ENCODE data around the gene BBS12. TPM values are rescaled to one million over a fixed set of nuclear protein-coding genes. Genes with fewer than 3 reads are reported as not detected.
A peak's percentile ranks its signal among the peaks of the same experiment; 100 is the strongest.

BBS12 gene
- total and polyA plus RNA-seq, 2 donors (not counting 1 experiment from before 2014, with no cell fraction given), result 3.6 to 8.4 TPM

DNA sequence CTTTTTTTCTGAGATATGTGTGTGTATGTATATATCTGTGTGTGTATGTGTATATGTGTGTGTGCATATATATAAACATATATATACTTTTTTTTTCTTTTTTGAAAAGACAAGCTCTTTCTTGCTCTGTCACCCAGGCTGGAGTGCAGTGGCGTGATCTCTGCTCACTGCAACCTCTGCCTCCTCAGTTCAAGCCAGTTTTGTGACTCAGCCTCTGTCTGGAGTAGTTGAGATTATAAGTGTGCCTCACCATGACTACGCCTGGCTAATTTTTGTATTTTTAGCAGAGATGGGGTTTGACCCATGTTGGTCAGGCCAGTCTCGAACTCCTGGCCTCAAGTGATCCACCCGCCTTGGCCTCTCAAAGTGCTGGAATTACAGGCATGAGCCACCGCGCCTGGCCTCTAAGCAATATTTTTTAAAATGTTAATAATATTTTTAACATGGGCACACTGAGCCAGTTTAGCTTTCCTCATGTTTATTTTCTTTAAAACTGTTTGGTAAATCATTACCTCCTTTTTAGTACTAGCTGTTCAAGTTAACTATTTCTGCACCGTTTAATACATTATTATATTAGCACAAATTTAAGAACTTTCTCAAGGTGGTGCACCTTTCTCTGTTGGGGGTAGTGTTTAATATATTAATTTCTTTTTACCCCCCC lies 33.3 kb downstream of the BBS12 start:
- no peaks in the 10 kb centered on the region for H3K9me3 ChIP-seq (ENCODE audit: control insufficient read depth, insufficient read depth, low read depth, low read length)
- H3K27me3 ChIP-seq (ENCODE audit: control insufficient read depth, insufficient read depth, low read length), result no peaks in the 10 kb centered on the region
- H3K79me2 ChIP-seq (ENCODE audit: control insufficient read depth, insufficient read depth, low read length), result no peaks in the 10 kb centered on the region
- H3K36me3 ChIP-seq (ENCODE audit: control insufficient read depth, insufficient read depth, low read length), result no peaks in the 10 kb centered on the region
- H3K4me1 ChIP-seq (ENCODE audit: control insufficient read depth, extremely low read depth, insufficient read depth, low read length), result peaks cover 4% of the 10 kb centered on the region
- no peak overlapping the region for H2AFZ ChIP-seq (ENCODE audit: low read length)
- no peak overlapping the region for H3K4me3 ChIP-seq (replicated peaks in 1 of 4; ENCODE audit: control extremely low read depth in 1 of 4, insufficient read depth in 1 of 4, low read depth in 3 of 4, low read length in 4 of 4)
- TF ChIP-seq EZH2 (IDR thresholded peaks at IDR 0.05; ENCODE audit: low read length, missing control alignments), result no peak
- TF ChIP-seq, protein P1, sequence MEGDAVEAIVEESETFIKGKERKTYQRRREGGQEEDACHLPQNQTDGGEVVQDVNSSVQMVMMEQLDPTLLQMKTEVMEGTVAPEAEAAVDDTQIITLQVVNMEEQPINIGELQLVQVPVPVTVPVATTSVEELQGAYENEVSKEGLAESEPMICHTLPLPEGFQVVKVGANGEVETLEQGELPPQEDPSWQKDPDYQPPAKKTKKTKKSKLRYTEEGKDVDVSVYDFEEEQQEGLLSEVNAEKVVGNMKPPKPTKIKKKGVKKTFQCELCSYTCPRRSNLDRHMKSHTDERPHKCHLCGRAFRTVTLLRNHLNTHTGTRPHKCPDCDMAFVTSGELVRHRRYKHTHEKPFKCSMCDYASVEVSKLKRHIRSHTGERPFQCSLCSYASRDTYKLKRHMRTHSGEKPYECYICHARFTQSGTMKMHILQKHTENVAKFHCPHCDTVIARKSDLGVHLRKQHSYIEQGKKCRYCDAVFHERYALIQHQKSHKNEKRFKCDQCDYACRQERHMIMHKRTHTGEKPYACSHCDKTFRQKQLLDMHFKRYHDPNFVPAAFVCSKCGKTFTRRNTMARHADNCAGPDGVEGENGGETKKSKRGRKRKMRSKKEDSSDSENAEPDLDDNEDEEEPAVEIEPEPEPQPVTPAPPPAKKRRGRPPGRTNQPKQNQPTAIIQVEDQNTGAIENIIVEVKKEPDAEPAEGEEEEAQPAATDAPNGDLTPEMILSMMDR (conservative IDR thresholded peaks at IDR 0.05 in 1 of 2, IDR thresholded peaks at IDR 0.05 in 1 of 2; ENCODE audit: low read depth in 1 of 2, low read length in 2 of 2), result no peak
- H3K9ac ChIP-seq (ENCODE audit: insufficient read depth, low read length), result peak overlapping the region; percentile 25
- no peaks in the 10 kb centered on the region for H4K20me1 ChIP-seq (ENCODE audit: control insufficient read depth, extremely low read depth, insufficient read depth, low read length)
- peak; percentile 88 to 91 for DNase-seq (ENCODE audit: low read depth in 2 of 2)
- peak overlapping the region; percentile 81 for H3K27ac ChIP-seq (ENCODE audit: insufficient read depth, low read length)
- no peak overlapping the region for H3K4me2 ChIP-seq (ENCODE audit: extremely low read depth, insufficient read depth, low read length)

GRCh38 chr4:122766353-122766705 lies 33.8 kb downstream of the BBS12 start:
- Histone ChIP-seq H3K4me3 (replicated peaks in 1 of 4; ENCODE audit: control extremely low read depth in 1 of 4, insufficient read depth in 1 of 4, low read depth in 3 of 4, low read length in 4 of 4) (no peak overlapping the region), H3K9ac (ENCODE audit: insufficient read depth, low read length) (no peak overlapping the region), H3K27me3 (ENCODE audit: control insufficient read depth, insufficient read depth, low read length) (no peaks in the 10 kb centered on the region), H3K36me3 (ENCODE audit: control insufficient read depth, insufficient read depth, low read length) (no peaks in the 10 kb centered on the region), H3K27ac (ENCODE audit: insufficient read depth, low read length) (peak overlapping the region; percentile 81), H3K9me3 (ENCODE audit: control insufficient read depth, insufficient read depth, low read depth, low read length) (no peaks in the 10 kb centered on the region), H3K79me2 (ENCODE audit: control insufficient read depth, insufficient read depth, low read length) (no peaks in the 10 kb centered on the region), H3K4me2 (ENCODE audit: extremely low read depth, insufficient read depth, low read length) (no peak overlapping the region), H3K4me1 (ENCODE audit: control insufficient read depth, extremely low read depth, insufficient read depth, low read length) (peaks cover 4% of the 10 kb centered on the region), H4K20me1 (ENCODE audit: control insufficient read depth, extremely low read depth, insufficient read depth, low read length) (no peaks in the 10 kb centered on the region), H2AFZ (ENCODE audit: low read length) (no peak overlapping the region)
- no peak for DNase-seq (ENCODE audit: low read depth in 2 of 2)
- TF ChIP-seq EZH2 (IDR thresholded peaks at IDR 0.05; ENCODE audit: low read length, missing control alignments), result no peak
- TF ChIP-seq, protein P1 (conservative IDR thresholded peaks at IDR 0.05 in 1 of 2, IDR thresholded peaks at IDR 0.05 in 1 of 2; ENCODE audit: low read depth in 1 of 2, low read length in 2 of 2), result no peak

GRCh38 chr4:122766950-122767349 lies 34.4 kb downstream of the BBS12 start:
- no peaks in the 10 kb centered on the region for H3K27me3 ChIP-seq (ENCODE audit: control insufficient read depth, insufficient read depth, low read length)
- H3K79me2 ChIP-seq (ENCODE audit: control insufficient read depth, insufficient read depth, low read length), result no peaks in the 10 kb centered on the region
- TF ChIP-seq, protein P1 (conservative IDR thresholded peaks at IDR 0.05 in 1 of 2, IDR thresholded peaks at IDR 0.05 in 1 of 2; ENCODE audit: low read depth in 1 of 2, low read length in 2 of 2), result no peak
- TF ChIP-seq EZH2 (IDR thresholded peaks at IDR 0.05; ENCODE audit: low read length, missing control alignments), result no peak
- no peaks in the 10 kb centered on the region for H4K20me1 ChIP-seq (ENCODE audit: control insufficient read depth, extremely low read depth, insufficient read depth, low read length)
- no peak for DNase-seq (ENCODE audit: low read depth in 2 of 2)
- H3K4me1 ChIP-seq (ENCODE audit: control insufficient read depth, extremely low read depth, insufficient read depth, low read length), result peaks cover 6% of the 10 kb centered on the region
- H3K27ac ChIP-seq (ENCODE audit: insufficient read depth, low read length), result no peak overlapping the region
- H3K9me3 ChIP-seq (ENCODE audit: control insufficient read depth, insufficient read depth, low read depth, low read length), result no peaks in the 10 kb centered on the region
- no peak overlapping the region for H3K4me3 ChIP-seq (replicated peaks in 1 of 4; ENCODE audit: control extremely low read depth in 1 of 4, insufficient read depth in 1 of 4, low read depth in 3 of 4, low read length in 4 of 4)
- no peak overlapping the region for H3K4me2 ChIP-seq (ENCODE audit: extremely low read depth, insufficient read depth, low read length)
- no peak overlapping the region for H3K9ac ChIP-seq (ENCODE audit: insufficient read depth, low read length)
- no peaks in the 10 kb centered on the region for H3K36me3 ChIP-seq (ENCODE audit: control insufficient read depth, insufficient read depth, low read length)
- no peak overlapping the region for H2AFZ ChIP-seq (ENCODE audit: low read length)

All from fibroblast of lung (primary cell).